Mesothelial cell of epicardium (in vitro differentiated cells): ENCODE results near the gene MCM5. TPM values are rescaled to one million over a fixed set of nuclear protein-coding genes. Genes with fewer than 3 reads are reported as not detected.

Source experiments
- DNase-seq, 2 experiments: peaks; one replicate each; pipeline ENCODE4 v3.0.0; 2021; ENCODE audit warnings: low spot score in 2 of 2; ENCODE audit not compliant: unreplicated experiment in 2 of 2
- H3K27ac Mint-ChIP-seq: 2 replicates; pipeline ENCODE4 v1.8.0; 2021; ENCODE audit warnings: mixed read lengths
- H3K27me3 Mint-ChIP-seq: 2 replicates; pipeline ENCODE4 v1.8.0; 2021; ENCODE audit warnings: low read depth, mixed read lengths
- H3K36me3 Mint-ChIP-seq: 2 replicates; pipeline ENCODE4 v1.8.0; 2021; ENCODE audit warnings: mixed read lengths
- H3K4me1 Mint-ChIP-seq: 2 replicates; pipeline ENCODE4 v1.8.0; 2021; ENCODE audit warnings: mixed read lengths
- H3K4me3 Mint-ChIP-seq: 2 replicates; pipeline ENCODE4 v1.8.0; 2021; ENCODE audit warnings: mild to moderate bottlenecking, moderate library complexity, mixed read lengths
- H3K9me3 Mint-ChIP-seq: 2 replicates; pipeline ENCODE4 v1.8.0; 2021; ENCODE audit warnings: mixed read lengths
- total RNA-seq: library from RNA; stranded (reverse); gene quantifications from 3 replicates; pipeline ENCODE4 v1.2.1, GENCODE V29; 2021
- TF ChIP-seq, protein P1 (sequence below): fragments of 200-600 bp; sonication (generic); IDR thresholded peaks from one replicate; pipeline ENCODE4 v1.5.0; 2021; ENCODE audit warnings: antibody characterized with exemption; ENCODE audit not compliant: unreplicated experiment

Gene MCM5
- total RNA-seq, 1 donor from 2014 or later = 59.7 TPM

GRCh38 chr22:35409783-35410662 is 10.1 kb downstream of the MCM5 start:
- Mint-ChIP-seq H3K4me1 (no peaks in the 10 kb centered on the region), H3K27me3 (no peaks in the 10 kb centered on the region), H3K36me3 (peaks cover 37% of the 10 kb centered on the region), H3K27ac (no peak overlapping the region), H3K9me3 (no peaks in the 10 kb centered on the region), H3K4me3 (no peak overlapping the region)
- no peak for DNase-seq
- TF ChIP-seq, protein P1, sequence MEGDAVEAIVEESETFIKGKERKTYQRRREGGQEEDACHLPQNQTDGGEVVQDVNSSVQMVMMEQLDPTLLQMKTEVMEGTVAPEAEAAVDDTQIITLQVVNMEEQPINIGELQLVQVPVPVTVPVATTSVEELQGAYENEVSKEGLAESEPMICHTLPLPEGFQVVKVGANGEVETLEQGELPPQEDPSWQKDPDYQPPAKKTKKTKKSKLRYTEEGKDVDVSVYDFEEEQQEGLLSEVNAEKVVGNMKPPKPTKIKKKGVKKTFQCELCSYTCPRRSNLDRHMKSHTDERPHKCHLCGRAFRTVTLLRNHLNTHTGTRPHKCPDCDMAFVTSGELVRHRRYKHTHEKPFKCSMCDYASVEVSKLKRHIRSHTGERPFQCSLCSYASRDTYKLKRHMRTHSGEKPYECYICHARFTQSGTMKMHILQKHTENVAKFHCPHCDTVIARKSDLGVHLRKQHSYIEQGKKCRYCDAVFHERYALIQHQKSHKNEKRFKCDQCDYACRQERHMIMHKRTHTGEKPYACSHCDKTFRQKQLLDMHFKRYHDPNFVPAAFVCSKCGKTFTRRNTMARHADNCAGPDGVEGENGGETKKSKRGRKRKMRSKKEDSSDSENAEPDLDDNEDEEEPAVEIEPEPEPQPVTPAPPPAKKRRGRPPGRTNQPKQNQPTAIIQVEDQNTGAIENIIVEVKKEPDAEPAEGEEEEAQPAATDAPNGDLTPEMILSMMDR = no peak

- no peaks in the 10 kb centered on the region for H3K9me3 Mint-ChIP-seq
- H3K27ac Mint-ChIP-seq = no peak overlapping the region
- TF ChIP-seq, protein P1 = no peak
- H3K36me3 Mint-ChIP-seq = peaks cover 37% of the 10 kb centered on the region
- H3K4me3 Mint-ChIP-seq = no peak overlapping the region
- H3K4me1 Mint-ChIP-seq = no peaks in the 10 kb centered on the region
- no peak for DNase-seq
- no peaks in the 10 kb centered on the region for H3K27me3 Mint-ChIP-seq
Observed at GRCh38 chr22:35410663-35411034, 10.7 kb downstream of the MCM5 start.

DNA sequence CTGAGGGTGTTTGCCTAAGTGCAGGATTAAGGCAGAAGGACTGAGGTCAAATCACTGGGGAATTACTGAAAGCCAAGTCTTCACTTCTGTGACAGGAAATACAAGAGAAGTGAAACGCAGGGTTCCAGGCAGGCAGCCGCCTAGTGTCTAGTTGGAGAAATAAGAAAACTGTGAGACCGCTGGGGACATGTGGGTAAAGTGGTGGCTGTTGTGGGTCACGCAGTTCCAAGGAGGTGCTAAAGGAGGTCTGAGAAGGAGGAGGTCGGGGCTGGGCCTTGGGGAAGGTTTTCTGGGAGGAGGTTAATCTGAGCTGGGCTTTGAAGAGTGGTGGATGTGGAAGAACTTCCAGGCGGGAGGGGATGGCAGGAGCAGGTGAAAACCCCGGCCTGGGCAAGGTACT is 11.2 kb downstream of the MCM5 start:
- Mint-ChIP-seq H3K9me3 (no peaks in the 10 kb centered on the region), H3K27ac (no peak overlapping the region), H3K27me3 (no peaks in the 10 kb centered on the region), H3K4me3 (no peak overlapping the region), H3K4me1 (no peaks in the 10 kb centered on the region), H3K36me3 (peaks cover 37% of the 10 kb centered on the region)
- TF ChIP-seq, protein P1 = no peak
- no peak for DNase-seq

GRCh38 chr22:35413624-35414023 is 13.7 kb downstream of the MCM5 start:
- Mint-ChIP-seq H3K9me3 (no peaks in the 10 kb centered on the region), H3K36me3 (peaks cover 26% of the 10 kb centered on the region), H3K4me3 (no peak overlapping the region), H3K4me1 (no peaks in the 10 kb centered on the region), H3K27me3 (no peaks in the 10 kb centered on the region), H3K27ac (no peak overlapping the region)
- TF ChIP-seq, protein P1 = no peak
- no peak for DNase-seq

DNA sequence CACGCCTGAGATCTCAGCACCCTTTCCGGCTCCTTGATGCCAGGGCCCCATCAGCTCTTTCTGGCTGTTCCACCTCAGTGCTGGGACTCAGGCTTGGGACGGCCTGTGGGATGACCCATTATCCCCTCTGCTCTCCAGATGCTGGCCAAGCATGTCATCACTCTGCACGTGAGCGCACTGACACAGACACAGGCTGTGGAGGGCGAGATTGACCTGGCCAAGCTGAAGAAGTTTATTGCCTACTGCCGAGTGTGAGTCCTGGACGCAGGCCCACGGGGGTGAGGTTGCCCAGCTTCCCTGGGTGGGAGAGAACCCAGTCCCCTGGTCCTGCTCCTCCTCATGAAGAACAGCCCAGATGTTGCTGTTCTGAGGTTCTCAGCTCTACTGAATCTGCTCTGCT is 17.7 kb downstream of the MCM5 start:
- TF ChIP-seq, protein P1 = no peak
- H3K27me3 Mint-ChIP-seq = no peaks in the 10 kb centered on the region
- no peak for DNase-seq
- H3K36me3 Mint-ChIP-seq = peaks cover 16% of the 10 kb centered on the region
- no peaks in the 10 kb centered on the region for H3K9me3 Mint-ChIP-seq
- no peak overlapping the region for H3K4me3 Mint-ChIP-seq
- no peak overlapping the region for H3K27ac Mint-ChIP-seq
- no peaks in the 10 kb centered on the region for H3K4me1 Mint-ChIP-seq

DNA sequence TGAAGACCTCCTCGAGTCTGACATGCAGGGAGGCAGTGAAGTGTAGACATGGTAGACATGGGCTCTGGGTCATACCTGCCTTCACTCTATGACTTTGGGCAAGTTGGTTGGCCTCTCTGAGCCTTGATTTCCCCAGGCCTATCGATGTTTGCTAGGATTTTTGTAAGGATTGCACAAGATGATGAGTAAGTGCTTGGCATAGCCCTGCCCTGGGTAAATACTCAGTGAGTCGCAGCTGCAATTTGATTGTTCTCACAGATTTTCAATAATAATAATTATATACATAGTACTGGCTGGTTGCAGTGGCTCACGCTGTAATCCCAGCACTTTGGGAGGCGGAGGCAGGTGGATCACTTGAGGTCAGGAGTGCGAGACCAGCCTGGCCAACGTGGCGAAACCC is 18.1 kb downstream of the MCM5 start:
- peaks cover 20% of the 10 kb centered on the region for H3K36me3 Mint-ChIP-seq

More for the DNA sequence above, 18.1 kb downstream of the MCM5 start:
- TF ChIP-seq, protein P1 = no peak
- DNase-seq = no peak
- no peak overlapping the region for H3K4me3 Mint-ChIP-seq
- no peaks in the 10 kb centered on the region for H3K27me3 Mint-ChIP-seq
- H3K9me3 Mint-ChIP-seq = no peaks in the 10 kb centered on the region
- H3K4me1 Mint-ChIP-seq = no peaks in the 10 kb centered on the region
- no peak overlapping the region for H3K27ac Mint-ChIP-seq
